HS-27A (cell line): ENCODE results near the gene COMTD1.
A peak's percentile ranks its signal among the peaks of the same experiment; 100 is the strongest.
"Not testable (repeated sequence)": the region's sequence is repeated elsewhere in the genome, so short reads cannot be mapped to it uniquely, and the experiment has no call there.

ENCODE experiments used
- DNase-seq: peaks from one replicate; pipeline ENCODE4 v3.0.0-alpha.2; 2012; ENCODE audit warnings: low read depth, missing footprints

The COMTD1 gene

DNA sequence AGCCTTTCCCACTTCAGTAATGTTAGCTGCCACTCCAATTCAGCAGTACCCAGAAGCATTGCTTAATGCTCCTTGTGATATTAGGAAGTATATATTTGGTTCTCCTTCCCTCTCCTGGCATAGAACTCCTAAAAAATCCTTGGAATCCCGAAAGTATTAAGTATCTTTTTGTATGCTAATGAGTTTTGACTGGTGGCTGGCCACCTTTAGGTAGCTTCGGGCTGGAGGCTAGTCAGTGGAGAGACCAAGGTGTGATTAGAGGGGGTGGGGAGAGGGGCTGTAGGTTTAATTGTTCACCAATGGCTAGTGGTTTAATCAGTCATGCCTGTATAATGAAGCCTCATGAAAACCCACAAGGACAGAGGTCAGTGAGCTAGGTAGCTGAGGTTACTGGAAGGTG, 12.2 kb downstream of the COMTD1 start:
- DNase-seq, result no peak

DNA sequence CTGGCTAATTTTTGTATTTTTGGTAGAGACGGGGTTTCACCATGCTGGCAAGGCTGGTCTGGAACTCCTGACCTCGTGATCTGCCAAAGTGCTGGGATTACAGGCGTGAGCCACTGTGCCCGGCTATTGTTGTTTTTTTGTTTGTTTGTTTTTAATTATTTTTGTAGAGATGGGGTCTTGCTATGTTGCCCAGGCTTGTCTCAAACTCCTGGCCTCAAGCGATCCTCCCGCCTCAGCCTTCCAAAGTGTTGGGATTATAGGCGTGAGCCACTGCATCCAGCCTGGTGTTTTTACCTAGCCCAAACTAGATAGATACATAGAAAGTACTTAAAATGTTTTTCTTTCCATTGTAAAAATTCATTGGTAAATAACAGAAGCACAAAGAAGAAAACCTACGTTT, 14.3 kb downstream of the COMTD1 start:
- DNase-seq, result not testable (repeated sequence)

- DNase-seq, result no peak
Measured at GRCh38 chr10:75220274-75220673, 15.5 kb downstream of the COMTD1 start.

DNA sequence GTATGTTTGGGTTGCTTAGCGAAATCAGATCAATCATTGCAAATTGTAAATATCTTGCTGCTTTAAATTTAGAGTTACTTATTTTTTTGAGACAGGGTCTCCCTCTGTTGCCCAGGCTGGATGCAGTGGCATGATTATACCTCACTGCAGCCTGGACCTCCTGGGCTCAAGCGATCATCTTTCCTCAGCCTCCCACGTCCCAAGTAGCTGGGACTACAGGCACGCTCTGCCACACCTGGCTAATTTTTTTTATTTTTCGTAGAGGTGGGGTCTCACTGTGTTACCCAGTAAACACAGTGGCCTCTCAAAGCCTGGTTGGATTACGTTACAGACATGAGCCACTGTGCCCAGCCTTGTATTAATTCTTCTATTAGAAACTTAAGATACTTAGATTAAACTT, 23.4 kb downstream of the COMTD1 start:
- DNase-seq, result no peak

DNA sequence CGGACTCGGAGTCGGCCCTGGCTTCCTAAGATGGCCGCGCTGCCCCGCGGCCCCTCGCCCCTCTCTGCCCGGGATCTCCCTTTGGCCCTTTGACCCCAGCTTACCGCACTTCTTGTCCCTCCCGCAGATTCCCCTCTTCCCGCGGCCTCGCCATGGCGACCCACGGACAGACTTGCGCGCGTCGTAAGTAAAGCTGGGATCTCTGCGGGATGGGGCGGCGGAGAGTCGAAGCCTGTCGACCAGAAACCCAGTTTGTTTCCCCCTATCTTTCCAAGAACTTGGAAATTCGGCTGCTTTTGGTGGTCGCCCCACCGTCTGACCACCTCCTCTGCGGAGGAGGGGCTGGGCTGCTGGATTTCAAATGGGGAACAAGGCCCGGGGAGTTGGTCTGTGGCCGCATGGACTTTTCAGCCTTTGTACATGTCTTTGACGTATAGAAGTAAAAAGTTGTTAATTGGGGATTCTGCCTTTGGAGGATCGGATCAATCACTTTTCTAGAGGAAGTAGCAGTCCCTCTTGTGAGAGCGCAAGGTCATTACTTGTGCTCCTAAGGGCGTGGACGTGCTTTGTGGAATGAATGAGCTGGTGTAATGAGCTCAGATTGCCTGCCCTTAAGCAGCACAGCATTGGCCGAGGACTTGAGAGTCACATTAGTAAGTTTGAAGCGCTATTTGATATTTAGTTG, 24.6 kb downstream of the COMTD1 start:
- no peak for DNase-seq

GRCh38 chr10:75210282-75211006, 25.3 kb downstream of the COMTD1 start, which contains the start of gene VDAC2:
TSS of gene VDAC2 (plus strand) at chr10:75210796. CDS start at chr10:75211159, 363 bp downstream.
- DNase-seq, result peak; percentile 53

GRCh38 chr10:75209921-75210281, 25.9 kb downstream of the COMTD1 start:
- DNase-seq, result no peak

DNA sequence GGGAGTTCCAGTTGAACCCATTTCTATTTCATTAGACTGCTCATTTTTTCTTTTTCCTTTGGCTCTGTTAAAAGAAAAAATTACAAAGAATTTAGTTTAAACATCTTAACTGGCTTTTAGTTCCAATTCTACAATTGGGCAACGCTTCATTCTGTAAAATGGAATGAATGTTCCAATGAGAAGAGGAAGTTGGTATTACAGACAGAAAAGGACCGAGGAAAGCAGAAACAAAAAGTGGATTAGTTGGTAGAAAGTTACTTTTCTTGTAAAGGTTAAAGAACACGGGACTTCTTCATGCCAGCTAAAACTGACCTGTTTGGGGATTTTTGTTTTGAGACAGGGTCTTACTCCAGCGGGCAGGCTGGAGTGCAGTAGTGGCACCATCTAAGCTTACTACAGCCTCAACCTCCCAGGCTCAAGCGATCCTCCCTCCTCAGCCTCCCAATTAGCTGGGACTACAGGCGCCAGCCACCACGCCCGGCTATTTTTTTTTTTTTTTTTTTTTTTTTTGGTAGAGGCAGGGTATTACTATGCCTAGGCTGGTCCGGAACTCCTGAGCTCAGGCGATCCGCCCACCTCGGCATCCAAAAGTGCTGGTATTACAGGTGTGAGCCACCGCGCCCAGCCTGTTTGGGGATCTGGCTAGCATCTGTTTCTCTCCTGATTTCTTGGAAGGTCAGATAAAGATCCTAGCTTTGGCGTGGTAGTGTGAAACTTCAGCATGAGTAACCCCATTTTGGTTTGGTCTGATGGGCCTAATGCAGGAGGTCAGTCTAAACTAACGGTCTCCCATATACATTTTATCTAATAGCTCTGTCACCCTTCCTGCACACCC, 26.5 kb downstream of the COMTD1 start:
- no peak for DNase-seq

DNA sequence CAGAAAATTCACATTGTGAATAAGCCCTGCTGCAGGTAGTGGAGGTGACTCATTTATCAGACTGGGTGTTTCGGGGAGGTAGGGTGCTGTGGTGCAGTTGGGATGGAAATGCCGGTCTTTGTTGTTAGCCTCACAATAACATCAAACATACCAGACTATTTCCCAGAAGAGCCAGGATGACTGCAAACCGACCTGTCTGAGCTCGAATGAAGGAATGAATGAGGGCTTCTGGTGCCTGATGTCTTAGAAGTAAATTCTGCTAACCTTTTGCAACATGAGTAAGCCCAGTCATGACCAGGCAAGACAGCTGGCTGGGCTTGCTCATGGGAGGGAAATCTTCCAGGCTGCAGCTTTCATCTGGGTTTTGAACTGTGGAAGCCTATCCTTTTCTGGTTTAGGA, 27.6 kb downstream of the COMTD1 start:
- DNase-seq, result no peak

- no peak for DNase-seq
Measured at GRCh38 chr10:75207857-75208144, 28.0 kb downstream of the COMTD1 start.

- no peak for DNase-seq
Measured at GRCh38 chr10:75207079-75207856, 28.5 kb downstream of the COMTD1 start.

DNA sequence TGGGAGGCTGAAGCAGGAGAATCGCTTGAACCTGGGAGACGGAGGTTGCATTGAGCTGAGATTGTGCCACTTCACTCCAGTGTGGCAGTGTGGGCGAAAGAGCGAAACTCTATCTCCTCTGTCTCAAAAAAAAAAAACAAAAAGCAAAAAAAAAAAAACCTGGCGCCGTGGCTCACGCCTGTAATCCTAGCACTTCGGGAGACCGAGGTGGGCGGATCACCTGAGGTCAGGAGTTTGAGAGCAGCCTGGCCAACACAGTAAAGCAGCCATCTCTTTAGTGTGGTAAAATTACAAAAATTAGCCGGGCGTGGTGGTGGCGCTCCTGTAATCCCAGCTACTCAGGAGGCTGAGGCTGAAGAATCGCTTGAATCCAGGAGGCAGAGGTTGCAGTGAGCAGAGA, 29.1 kb downstream of the COMTD1 start:
- not testable (repeated sequence) for DNase-seq

DNA sequence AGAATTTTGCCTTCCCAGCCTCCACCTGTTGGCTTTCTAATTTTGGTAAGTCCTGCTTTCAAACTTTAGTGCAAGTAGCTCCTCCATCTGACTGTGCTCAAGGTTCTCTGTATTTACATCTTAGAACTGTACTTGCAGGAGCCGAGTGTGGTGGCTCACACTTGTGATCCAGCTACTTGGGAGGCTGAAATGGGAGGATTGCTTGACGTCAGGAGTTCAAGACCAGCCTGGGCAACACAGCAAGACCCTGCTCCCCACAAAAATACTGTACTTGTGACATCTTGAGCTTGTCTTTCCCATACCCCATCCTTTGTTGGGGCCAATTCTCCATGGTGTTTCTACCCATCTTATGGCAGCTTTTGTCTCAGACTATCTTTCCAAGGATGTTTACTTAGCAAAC, 29.8 kb downstream of the COMTD1 start:
- DNase-seq, result no peak

DNA sequence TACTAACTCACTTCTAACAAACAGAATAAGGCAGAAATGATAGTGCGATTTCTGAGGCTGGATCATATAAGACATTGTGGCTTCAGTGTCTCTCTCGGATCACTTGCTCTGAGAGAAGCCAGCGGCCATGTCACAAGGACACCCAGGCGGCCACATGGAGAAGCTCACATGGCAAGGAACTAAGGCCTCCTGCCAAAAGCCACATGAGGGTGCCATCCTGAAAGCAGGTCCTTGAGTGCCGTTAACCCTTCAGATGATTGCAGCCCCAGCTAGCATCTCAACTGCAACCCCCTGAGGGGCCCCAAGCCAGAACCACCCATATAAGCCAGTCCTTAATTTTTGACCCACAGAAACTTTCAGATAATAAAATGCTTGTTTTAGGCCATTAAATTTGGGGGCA, 32.0 kb downstream of the COMTD1 start:
- no peak for DNase-seq

GRCh38 chr10:75203046-75203620, 32.6 kb downstream of the COMTD1 start:
- not testable (repeated sequence) for DNase-seq

GRCh38 chr10:75202321-75203045, 33.3 kb downstream of the COMTD1 start:
- no peak for DNase-seq

- DNase-seq, result no peak
Measured at GRCh38 chr10:75201793-75202307, 33.9 kb downstream of the COMTD1 start.

- DNase-seq, result not testable (repeated sequence)
Measured at GRCh38 chr10:75199949-75200348, 35.8 kb downstream of the COMTD1 start.

GRCh38 chr10:75197906-75198305, 37.9 kb downstream of the COMTD1 start:
- no peak for DNase-seq

- DNase-seq, result no peak
Measured at GRCh38 chr10:75197066-75197465, 38.7 kb downstream of the COMTD1 start.
